C4-2B (cell line): Measurements from ENCODE around the gene NAB2.

Source experiments
- ZFX ChIP-seq: fragments of 450-650 bp; IDR thresholded peaks from 2 replicates; pipeline ENCODE4 v1.6.1; 2017
- TF ChIP-seq, protein P1 (sequence below): fragments of 450-650 bp; conservative IDR thresholded peaks from 2 replicates; pipeline ENCODE4 v1.5.1; 2017; ENCODE audit warnings: mild to moderate bottlenecking

DNA sequence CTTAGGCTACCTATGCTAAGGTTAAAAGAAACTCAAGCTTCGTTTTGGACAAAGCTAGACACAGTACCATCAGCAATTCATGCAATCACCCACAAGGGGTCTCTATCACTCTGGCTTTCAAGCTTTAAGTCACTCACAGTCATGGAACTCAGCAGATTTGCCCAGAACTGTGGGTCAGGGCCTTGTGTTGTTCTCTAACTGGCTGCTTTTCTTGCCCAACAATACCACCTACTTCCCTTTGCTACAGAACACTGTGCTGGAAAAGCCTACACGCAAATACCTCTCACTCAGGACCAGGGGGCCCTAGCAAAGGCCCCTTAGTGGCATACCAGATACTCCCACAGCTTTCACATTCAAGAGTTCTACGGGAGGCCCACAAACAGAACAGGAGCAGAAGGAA lies 19.4 kb upstream of the NAB2 start:
- TF ChIP-seq, protein P1, sequence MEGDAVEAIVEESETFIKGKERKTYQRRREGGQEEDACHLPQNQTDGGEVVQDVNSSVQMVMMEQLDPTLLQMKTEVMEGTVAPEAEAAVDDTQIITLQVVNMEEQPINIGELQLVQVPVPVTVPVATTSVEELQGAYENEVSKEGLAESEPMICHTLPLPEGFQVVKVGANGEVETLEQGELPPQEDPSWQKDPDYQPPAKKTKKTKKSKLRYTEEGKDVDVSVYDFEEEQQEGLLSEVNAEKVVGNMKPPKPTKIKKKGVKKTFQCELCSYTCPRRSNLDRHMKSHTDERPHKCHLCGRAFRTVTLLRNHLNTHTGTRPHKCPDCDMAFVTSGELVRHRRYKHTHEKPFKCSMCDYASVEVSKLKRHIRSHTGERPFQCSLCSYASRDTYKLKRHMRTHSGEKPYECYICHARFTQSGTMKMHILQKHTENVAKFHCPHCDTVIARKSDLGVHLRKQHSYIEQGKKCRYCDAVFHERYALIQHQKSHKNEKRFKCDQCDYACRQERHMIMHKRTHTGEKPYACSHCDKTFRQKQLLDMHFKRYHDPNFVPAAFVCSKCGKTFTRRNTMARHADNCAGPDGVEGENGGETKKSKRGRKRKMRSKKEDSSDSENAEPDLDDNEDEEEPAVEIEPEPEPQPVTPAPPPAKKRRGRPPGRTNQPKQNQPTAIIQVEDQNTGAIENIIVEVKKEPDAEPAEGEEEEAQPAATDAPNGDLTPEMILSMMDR = peak; percentile 83
- no peak for TF ChIP-seq ZFX
